Adrenal gland (tissue), 5 donors: ENCODE data around the gene PROSER2.

ENCODE experiments used
- POLR2A ChIP-seq, 2 donors: fragments of 450-650 bp; IDR thresholded peaks; one replicate each; pipeline ENCODE4 v1.6.1; 2017; ENCODE audit warnings: antibody characterized with exemption in 2 of 2, mild to moderate bottlenecking in 2 of 2, moderate library complexity in 1 of 2
- TF ChIP-seq, protein P1 (sequence below), 6 experiments: fragments of 450-650 bp in 4 of 6; fragments of 200-600 bp in 2 of 6; sonication (generic) in 1 of 6; IDR thresholded peaks; 1 replicate in 5 of 6; 2 replicates in 1 of 6; pipeline versions ENCODE4 v1.5.1 to v1.8.0; 2016 to 2021; ENCODE audit warnings: antibody characterized with exemption in 6 of 6, mild to moderate bottlenecking in 2 of 6, moderate library complexity in 1 of 6
- donor health status: DM: no; HTN: no; CAD: no.

- TF ChIP-seq, protein P1, sequence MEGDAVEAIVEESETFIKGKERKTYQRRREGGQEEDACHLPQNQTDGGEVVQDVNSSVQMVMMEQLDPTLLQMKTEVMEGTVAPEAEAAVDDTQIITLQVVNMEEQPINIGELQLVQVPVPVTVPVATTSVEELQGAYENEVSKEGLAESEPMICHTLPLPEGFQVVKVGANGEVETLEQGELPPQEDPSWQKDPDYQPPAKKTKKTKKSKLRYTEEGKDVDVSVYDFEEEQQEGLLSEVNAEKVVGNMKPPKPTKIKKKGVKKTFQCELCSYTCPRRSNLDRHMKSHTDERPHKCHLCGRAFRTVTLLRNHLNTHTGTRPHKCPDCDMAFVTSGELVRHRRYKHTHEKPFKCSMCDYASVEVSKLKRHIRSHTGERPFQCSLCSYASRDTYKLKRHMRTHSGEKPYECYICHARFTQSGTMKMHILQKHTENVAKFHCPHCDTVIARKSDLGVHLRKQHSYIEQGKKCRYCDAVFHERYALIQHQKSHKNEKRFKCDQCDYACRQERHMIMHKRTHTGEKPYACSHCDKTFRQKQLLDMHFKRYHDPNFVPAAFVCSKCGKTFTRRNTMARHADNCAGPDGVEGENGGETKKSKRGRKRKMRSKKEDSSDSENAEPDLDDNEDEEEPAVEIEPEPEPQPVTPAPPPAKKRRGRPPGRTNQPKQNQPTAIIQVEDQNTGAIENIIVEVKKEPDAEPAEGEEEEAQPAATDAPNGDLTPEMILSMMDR (IDR thresholded peaks at IDR 0.05), result no peak
- no peak for TF ChIP-seq POLR2A (IDR thresholded peaks at IDR 0.05)
Measured at GRCh38 chr10:11870900-11871400, 47.8 kb downstream of the PROSER2 start.
